GM12874 (cell line): ENCODE results near the gene GABPB1.

Source experiments
- TF ChIP-seq, protein P1 (sequence below): IDR thresholded peaks from 2 replicates; pipeline ENCODE4 v1.5.1; 2011; ENCODE audit warnings: low read depth, mild to moderate bottlenecking, control low read depth, low read length, moderate library complexity; ENCODE audit not compliant: insufficient read depth

Gene GABPB1

GRCh38 chr15:50247819-50248655, 107.0 kb downstream of the GABPB1 start:
- TF ChIP-seq, protein P1, sequence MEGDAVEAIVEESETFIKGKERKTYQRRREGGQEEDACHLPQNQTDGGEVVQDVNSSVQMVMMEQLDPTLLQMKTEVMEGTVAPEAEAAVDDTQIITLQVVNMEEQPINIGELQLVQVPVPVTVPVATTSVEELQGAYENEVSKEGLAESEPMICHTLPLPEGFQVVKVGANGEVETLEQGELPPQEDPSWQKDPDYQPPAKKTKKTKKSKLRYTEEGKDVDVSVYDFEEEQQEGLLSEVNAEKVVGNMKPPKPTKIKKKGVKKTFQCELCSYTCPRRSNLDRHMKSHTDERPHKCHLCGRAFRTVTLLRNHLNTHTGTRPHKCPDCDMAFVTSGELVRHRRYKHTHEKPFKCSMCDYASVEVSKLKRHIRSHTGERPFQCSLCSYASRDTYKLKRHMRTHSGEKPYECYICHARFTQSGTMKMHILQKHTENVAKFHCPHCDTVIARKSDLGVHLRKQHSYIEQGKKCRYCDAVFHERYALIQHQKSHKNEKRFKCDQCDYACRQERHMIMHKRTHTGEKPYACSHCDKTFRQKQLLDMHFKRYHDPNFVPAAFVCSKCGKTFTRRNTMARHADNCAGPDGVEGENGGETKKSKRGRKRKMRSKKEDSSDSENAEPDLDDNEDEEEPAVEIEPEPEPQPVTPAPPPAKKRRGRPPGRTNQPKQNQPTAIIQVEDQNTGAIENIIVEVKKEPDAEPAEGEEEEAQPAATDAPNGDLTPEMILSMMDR: no peak

DNA sequence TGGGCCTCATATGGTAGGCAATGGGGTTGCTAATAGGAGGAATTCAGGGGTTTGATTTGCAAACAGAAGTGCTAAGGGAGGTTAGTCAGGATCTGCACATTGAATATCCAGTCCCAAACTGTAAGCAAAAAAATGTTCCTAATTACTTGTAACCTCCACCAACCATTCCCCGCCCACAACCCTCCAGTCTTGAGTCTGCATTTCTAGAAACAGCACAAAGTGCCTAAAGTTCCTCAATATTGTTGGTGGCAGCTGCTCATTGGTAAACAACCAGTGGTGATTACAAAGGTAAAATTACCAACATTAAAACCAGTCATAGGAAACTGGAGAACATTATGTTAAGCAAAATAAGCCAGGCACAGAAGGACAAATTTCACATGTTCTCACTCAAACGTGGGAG, 108.4 kb downstream of the GABPB1 start:
- TF ChIP-seq, protein P1: no peak

DNA sequence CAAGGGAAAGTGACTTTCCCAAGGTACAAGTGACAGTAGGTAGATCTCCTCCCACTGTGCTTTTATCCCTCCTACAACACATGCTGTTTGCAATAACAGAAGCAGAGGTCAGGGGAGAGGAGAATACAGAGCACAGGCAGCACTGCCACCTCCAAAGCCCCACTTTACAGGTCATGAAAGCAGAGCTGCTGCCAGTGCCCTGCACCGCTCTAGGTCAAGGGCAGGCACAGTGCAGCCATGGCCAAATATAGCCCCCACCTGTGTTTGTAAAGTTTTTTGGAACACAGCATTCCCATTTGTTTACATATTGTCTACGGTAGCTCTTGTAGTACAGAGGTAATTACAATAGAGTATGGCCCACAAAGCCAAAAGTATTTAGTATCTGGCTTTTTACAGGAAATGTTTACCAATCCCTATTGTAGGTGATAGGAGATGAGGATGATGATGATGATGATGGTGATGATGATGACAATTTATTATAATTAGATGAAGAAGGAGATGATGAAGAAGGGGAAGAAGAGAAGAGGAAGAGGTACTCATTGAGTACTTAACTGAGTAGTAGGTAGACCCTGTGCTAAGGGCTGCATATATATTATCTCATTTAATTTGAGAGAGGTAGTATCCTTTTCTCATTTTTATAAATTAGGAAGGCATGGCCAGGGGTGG, 109.9 kb downstream of the GABPB1 start:
- TF ChIP-seq, protein P1: no peak

DNA sequence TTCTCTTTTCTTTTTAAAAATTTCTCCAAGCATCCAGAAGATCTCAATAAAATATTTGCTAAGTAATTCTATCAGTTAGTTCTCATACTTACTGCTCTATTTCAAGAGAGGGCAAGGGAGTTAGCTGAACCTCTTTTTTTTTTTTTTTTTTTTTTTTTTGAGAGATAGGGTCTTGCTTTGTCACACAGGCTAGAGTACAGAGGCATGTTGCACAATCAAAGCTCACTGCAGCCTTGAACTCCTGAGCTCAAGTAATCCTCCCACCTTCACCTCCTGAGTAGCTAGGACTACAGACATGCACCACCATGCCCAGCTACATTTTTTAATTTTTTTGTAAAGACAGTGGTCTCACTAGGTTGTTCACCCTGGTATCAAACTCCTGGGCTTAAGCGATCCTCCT, 110.8 kb downstream of the GABPB1 start:
- TF ChIP-seq, protein P1: no peak

- TF ChIP-seq, protein P1: no peak
Observed at GRCh38 chr15:50241684-50242450, 113.1 kb downstream of the GABPB1 start.

DNA sequence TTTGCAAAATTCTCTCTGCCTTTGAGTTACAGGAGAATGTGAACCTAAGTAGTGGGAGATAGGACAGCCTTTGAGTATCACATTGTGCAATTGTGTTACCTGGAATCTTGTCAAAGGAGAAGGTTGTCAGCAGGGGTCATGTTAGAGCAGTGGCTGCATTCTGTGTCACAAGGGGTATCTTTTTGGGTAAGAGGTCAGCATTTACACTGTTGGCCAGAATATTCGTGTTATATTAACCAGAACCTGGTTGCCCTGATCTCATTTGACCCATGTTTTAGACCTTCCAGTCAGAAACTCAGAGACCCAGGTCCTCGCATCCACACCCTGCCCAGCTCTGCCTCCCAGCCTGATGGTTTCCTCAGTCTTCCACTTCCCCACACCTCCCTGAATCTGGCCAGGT, 116.7 kb downstream of the GABPB1 start:
- TF ChIP-seq, protein P1: no peak

DNA sequence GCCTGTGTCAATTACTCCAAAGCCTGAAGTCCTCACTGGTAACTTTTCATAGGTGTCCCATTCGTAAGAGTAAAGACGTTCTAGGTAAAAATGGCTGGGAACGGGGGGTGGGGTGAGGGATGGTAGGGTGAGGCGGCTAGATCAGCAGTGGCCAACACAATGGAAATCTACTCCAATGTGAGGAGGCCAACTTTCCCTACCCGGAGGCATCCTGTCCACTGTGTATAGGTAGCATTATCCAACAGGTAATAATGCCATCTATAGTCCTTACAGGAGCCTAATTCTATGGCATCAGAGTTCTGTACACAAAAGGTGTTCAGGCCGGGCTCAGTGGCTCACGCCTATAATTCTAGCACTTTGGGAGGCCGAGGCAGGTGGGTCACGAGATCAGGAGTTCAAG, 118.6 kb downstream of the GABPB1 start:
- TF ChIP-seq, protein P1: no peak
